ENCODE data around the gene TTC33.
"Not testable (repeated sequence)": the region's sequence is repeated elsewhere in the genome, so short reads cannot be mapped to it uniquely, and the experiment has no call there.

Gene TTC33

DNA sequence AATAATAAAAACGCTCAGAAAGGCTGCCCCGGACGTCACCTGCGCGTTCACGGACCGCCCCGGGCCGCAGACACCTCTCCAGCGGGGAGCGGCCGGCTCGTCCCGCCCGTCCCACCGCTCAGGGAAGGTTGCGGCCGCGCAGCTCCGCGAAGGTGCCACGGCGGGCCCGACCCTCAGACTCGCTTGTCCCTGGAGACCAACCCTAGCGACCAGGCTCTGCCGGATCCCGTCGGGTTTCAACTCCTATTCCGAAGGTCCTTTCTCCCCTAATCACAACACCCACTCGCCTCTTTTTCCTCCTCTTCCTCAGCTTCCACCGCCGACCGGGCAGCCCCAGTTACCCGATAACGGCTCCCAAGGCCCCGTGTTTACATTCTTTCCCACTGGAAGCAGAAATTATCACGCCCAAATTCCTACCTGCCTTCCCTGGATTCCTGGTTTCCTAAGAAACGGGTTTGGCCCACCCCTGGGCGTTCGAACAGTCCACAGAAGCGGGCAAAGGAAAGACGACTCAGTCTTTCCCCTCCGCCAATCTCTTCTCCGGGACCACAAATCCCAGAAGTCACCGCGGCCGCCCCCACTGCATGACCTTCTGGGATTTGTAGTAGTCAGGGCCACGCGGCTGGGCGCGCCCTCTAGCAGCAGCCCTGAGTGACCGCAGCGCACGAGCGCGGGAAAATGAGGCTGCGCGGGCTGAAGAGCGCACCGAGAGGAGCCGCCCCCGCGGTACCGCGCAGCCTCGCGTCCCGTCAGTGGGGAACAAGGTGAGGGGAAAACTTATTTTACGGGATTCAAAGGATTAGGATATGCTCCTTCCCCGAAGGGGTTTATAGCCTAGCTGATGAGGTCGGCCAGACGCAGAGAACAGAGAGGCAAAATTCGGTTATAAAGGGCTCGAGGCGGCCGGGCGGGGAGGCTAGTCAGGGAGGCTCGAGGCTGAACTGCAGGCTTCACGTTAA lies at the start of gene TTC33:
Gene TTC33, minus strand, starts transcription at position 555 of the 959 bp plus-strand sequence. CDS start 8,943 bp downstream, outside the sequence.
- peak; percentile 85 to 87 (median 87) for DNase-seq (ENCODE audit: low read depth in 3 of 3, low spot score in 1 of 3)

DNA sequence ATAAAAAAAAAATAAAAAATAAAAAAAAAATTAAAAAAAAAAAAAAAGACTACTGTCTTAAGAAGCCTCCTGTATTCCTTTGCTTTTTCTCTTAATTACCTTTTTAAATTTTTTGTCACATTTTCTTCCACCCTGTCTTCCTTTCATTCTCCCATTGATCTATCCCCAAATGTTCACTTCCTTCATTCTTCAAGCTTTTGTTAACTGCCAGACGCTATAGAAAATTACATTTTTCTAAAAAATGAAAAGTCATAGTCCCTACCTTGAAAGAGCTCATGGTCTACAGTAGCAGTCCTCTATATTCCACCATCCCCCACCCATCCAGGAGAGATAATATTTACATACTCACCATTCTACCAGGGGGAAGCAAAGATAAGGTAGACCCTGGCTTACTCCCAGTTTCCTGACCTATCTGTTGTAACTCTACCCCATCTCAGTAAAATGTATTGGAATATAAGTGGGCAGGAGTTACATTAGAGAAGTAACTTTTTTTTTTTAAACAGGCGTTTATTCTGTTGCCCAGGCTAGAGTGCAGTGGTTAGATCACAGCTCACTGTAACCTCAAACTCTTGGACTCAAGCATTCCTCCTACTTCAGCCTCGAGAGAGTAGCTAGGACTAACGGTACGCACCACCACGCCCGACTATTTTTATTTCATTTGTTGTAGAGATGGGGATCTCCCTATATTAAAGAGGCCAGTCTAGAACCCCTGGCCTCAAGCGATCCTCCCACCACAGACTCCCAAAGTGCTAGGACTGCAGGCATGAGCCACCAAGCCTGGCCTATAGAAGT lies 46.2 kb upstream of the TTC33 start:
- DNase-seq (ENCODE audit: low read depth in 3 of 3, low spot score in 1 of 3) = no peak

- no peak for DNase-seq (ENCODE audit: low read depth in 3 of 3, low spot score in 1 of 3)
These were observed 43.5 kb upstream of the TTC33 start for GRCh38 chr5:40799258-40799657.

DNA sequence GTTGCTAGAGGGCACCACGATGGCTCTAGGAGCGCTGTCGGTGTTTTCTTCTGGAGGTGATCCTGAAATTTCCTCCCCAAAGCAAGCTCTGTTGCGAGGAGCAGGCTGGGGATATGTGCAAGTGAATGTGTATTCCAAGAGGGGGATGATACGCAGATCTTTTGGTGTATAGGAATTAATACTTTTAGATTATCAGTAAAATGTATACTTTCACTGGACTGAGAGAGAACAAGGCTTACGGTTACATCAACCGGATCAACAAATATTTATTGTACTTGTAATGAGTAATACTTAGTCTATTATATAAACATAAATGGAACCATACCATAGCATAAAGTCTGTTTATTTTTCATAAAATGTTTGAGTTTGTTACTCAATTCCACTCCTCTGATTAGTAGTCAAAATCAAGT lies 43.0 kb upstream of the TTC33 start:
- DNase-seq (ENCODE audit: low read depth in 3 of 3, low spot score in 1 of 3) = no peak

DNA sequence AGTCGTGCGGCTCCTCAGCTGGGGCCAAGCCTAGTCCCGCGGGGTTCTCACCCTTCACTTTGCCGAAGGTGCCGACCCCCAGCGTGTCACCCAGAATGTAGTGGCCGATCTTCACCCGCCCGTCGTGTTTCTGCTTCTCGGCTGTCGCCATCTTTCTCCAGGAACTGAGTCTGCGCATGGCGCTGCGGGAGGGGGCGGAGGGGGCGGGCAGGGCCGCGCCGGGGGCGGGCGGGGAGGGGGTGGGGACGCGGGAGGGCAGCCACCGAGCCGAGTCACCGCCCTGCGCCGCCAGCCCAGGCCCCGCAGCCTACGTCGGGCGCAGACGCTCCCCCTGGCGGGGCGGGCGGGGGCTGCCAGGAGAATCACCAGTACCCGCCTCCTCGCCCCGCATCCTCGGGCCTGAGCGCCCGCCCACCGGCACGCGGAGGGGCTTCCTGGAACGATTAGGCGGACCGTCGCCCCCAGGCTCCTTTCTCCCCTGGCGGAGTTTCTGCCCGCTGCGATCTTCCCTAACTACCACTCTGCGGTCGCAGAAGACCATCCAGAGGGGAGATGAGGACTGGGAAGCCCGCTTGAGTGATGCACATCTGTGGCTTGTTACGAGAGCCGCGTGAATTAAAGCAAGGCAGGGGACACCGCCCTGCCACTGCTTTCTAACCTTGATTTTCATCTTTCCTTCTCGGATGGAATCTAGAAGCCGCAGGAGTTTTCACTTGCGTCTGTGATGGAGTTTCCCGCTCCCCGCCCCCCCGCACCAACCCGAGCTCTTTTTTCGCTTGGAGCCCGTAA lies 42.4 kb upstream of the TTC33 start, which contains the start of gene PRKAA1:
Gene PRKAA1, minus strand, starts transcription at position 363 of the 789 bp plus-strand sequence. Its CDS starts 185 bp downstream, at position 178.
- peak; percentile 77 to 83 (median 80) for DNase-seq (ENCODE audit: low read depth in 3 of 3, low spot score in 1 of 3)

DNA sequence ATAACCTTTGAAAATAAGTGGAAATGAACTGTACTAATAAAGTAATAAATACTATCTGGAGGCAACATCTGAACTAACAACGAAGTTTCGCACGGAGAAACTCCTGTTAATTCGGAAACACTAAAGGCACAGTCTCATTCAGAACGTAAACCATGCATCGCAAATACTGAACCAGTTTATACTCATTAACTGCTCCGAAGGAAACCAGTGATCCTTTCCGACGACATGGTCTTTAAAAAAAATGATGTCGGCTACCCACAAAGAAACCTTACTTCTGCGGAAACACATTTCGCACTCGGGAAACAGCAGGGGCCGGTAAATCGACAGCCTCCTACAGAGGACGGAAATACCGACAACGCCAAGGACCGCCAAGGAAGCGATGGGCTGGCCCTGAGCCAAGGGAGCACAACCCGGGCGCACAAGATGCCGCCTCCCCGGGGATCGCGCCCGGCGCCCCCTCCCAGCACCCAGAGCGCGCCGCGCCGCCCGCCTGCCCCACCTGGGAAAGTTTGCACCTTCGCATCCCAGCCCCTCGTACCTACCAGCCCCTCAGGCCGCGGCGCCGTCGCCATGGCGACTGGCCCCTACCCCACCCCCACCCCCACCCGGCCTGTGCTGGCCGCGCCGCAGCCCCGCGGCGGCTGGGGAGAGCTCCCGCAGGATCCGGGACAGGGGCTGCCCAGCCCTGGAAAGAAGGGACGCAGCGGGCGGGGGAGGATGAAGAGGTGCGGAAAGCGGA lies 41.7 kb upstream of the TTC33 start:
- peak; percentile 36 to 57 (median 42) for DNase-seq (ENCODE audit: low read depth in 3 of 3, low spot score in 1 of 3)

- DNase-seq (ENCODE audit: low read depth in 3 of 3, low spot score in 1 of 3) = no peak
These were observed 40.7 kb upstream of the TTC33 start for GRCh38 chr5:40796487-40796889.

DNA sequence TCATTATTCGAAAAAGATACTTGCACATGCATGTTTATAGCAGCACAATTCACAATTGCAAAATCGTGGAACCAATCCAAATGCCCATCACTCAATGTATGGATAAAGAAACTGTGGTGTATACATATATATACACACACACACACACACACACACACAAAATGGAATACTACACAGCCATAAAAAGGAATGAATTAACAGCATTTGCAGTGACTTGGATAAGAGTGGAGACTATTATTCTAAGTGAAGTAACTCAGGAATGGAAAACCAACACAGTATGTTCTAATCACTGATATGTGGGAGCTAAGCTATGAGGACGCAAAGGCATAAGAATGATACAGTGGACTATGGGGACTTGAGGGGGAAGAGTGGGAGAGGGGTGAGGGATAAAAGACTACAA lies 39.1 kb upstream of the TTC33 start:
- not testable (repeated sequence) for DNase-seq (ENCODE audit: low read depth in 3 of 3, low spot score in 1 of 3)

DNA sequence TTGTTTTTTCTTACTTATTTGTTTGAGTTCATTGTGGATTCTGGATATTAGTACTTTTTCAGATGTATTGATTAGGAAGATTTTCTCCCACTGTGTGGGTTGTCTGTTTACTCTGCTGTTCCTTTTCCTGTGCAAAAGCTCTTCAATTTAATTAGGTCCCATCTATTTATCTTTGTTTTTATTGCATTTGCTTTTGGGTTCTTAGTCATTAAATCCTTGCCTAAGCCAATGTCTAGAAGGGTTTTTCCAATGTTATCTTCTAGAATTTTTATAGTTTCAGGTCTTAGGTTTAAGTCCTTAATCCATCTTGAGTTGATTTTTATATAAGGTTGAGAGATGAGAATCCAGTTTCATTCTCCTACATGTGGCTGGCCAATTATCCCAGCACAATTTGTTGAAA lies 38.6 kb upstream of the TTC33 start:
- not testable (repeated sequence) for DNase-seq (ENCODE audit: low read depth in 3 of 3, low spot score in 1 of 3)

DNA sequence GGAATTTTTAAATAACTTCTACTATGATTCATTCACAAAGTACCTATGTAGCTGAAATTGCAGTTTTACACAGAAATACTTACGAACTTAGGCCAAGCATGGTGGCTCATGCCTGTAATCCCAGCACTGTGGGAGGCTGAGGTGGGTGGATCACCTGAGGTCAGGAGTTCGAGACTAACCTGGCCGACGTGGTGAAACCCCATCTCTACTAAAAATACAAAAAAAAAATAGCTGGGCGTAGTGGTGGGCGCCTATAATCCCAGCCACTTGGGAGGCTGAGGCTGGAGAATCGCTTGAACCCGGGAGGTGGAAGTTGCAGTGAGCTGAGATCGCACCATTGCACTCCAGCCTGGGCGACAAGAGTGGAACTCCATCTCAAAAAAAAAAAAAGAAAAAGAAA lies 36.9 kb upstream of the TTC33 start:
- not testable (repeated sequence) for DNase-seq (ENCODE audit: low read depth in 3 of 3, low spot score in 1 of 3)

- no peak for DNase-seq (ENCODE audit: low read depth in 3 of 3, low spot score in 1 of 3)
These were observed 36.0 kb upstream of the TTC33 start for GRCh38 chr5:40791715-40792139.

DNA sequence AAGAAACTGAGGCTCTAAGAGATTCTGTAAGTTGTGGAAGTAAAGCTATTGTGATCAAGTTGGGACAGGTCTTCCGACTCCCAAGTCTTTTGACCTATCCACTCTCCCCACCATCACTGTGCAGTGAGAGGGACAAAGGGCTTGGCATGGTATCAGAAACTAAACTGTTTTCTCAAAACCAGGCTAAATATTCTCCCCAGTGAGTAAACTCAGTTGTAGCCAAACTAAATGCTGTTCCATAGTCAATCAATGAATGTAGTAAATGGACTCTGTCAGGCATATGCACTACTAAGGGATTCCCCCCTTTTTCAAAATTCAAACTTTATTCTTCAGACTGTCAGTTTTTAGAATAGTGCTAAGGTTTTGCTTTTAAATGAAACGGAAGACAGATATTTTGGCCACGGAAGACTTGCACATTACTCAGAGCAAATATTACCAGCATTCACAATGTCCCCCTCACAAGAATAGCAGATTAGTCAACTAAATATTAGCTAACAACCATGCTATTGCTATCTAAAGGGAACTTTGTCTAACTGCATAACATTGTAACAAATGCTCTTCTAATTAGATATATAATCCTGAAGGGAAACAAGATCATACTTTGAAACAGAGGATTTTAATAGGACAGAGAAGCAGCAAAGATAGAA lies 35.3 kb upstream of the TTC33 start:
- DNase-seq (ENCODE audit: low read depth in 3 of 3, low spot score in 1 of 3) = no peak

GRCh38 chr5:40788941-40789340 lies 33.2 kb upstream of the TTC33 start:
- DNase-seq (ENCODE audit: low read depth in 3 of 3, low spot score in 1 of 3) = not testable (repeated sequence)

DNA sequence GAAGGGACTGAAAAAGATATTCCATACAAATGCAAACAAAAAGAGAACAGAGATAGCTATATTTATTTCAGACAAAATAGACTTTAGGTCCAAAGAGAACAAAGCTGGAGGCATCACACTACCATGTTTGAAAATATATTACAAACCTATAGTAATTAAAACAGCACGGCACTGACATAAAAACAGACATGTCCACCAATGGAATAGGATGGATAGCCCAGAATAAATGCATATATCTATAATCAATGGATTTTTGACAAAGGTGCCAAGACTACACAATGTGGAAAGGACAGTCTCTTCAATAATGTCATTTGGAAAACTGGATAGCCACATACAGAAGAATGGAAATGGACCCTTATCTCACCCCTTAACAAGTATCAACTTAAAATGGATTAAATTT lies 32.2 kb upstream of the TTC33 start:
- no peak for DNase-seq (ENCODE audit: low read depth in 3 of 3, low spot score in 1 of 3)

DNA sequence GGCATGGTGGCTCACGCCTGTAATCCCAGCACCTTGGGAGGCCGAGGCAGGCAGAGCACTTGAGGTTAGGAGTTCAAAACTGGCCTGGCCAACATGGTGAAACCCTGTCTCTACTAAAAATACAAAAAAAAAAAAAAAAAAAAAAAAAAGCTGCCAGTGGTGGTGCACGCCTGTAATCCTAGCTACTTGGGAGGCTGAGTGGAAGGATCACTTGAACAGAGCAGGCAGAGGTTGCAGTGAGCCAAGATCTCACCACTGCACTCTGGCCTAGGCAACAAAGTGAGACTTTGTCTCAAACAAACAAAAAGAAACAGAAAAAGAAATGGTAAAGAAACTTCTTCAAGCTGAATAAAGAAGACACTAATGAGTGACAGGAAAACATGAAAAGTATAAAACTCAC lies 30.9 kb upstream of the TTC33 start:
- DNase-seq (ENCODE audit: low read depth in 3 of 3, low spot score in 1 of 3) = not testable (repeated sequence)

DNA sequence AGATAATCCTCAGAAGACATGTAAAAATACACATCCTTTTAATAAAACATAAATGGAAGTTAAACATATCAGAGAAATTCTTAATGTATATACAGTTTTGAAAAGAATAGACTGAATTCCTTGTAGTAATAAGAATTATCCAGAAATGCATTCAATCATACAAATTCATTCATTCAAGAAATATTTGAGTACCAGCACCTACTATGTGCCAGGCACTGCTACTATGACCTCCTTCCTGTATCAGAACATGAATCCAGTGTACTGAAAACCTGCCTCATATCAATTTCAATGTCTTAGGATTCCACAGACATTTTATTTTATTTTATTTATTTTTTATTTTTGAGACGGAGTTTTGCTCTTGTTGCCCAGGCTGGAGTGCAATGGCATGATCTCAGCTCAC lies 29.2 kb upstream of the TTC33 start:
- no peak for DNase-seq (ENCODE audit: low read depth in 3 of 3, low spot score in 1 of 3)

DNA sequence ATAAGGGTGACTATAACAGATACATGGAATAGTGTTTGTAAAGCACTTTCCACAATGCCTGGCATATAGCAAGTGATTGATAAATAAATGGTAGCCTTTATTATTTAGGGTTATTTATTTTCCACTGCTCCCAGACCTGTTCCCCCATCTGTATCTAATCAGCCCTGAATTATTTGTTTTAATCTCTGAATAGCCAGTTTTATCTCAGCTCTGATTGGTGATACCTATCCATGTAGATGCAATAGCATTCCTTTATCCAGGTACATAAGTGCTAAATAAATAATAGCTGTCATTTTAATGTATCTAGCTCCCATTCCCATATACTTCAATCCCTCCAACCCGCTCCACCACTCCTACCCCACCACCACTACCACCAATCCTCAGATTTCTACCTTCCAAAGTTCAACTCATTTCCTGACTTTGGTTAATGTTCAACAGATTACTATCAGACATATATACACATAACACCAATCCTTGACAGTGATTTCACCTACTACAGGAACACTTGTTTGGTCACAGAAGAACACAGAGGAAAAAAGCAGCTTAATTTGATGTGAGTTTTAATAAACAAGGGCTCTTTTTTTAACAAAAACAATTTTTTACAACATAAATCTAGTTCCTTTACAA lies 28.4 kb upstream of the TTC33 start:
- DNase-seq (ENCODE audit: low read depth in 3 of 3, low spot score in 1 of 3) = no peak

GRCh38 chr5:40781843-40782409 lies 26.2 kb upstream of the TTC33 start:
- no peak for DNase-seq (ENCODE audit: low read depth in 3 of 3, low spot score in 1 of 3)

DNA sequence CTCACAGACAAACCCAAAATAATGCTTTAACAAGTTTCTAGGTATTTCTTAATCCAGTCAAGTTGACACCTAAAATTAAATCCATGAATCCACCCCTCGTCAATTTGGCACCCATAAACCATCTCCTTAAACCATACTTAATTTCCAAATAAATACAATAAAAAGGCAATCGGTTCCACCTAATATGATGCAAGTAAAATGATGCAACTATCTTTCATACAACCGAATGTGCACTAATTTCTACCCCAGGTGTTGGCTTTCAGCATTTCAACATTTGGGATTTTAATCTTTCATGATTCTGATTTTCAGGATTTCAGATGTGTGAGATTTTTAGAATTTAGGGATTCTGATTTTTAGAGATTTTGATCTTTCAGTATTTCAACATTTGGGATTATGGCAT lies 25.1 kb upstream of the TTC33 start:
- DNase-seq (ENCODE audit: low read depth in 3 of 3, low spot score in 1 of 3) = no peak

All from stimulated activated CD4-positive, alpha-beta T cell treated with anti-CD3 and anti-CD28 coated beads, TNF-alpha, amount 100 ng/mL, for 1 hour (primary cell).